ENCODE data around the gene EIF2B5.

DNA sequence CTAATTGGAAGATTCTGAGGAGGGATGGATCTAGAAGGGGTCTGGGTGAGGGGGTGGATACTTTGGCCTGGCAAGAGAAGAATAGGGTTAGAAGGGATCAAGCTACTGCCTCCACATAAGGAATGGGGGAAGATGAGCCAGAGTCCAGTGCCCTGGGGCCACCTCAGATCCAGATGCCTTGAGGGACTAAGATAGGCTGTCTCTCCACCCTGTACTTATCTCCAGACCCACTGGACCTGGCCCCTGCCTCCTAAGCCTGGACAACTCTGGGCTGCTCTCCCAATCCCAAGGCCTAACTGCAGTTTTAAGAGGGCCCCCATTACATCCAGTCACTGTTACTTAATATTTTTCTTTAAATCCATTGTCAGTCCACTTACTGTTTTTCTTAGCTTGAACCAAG lies 22.0 kb downstream of the EIF2B5 start:
- TF ChIP-seq, protein P1, sequence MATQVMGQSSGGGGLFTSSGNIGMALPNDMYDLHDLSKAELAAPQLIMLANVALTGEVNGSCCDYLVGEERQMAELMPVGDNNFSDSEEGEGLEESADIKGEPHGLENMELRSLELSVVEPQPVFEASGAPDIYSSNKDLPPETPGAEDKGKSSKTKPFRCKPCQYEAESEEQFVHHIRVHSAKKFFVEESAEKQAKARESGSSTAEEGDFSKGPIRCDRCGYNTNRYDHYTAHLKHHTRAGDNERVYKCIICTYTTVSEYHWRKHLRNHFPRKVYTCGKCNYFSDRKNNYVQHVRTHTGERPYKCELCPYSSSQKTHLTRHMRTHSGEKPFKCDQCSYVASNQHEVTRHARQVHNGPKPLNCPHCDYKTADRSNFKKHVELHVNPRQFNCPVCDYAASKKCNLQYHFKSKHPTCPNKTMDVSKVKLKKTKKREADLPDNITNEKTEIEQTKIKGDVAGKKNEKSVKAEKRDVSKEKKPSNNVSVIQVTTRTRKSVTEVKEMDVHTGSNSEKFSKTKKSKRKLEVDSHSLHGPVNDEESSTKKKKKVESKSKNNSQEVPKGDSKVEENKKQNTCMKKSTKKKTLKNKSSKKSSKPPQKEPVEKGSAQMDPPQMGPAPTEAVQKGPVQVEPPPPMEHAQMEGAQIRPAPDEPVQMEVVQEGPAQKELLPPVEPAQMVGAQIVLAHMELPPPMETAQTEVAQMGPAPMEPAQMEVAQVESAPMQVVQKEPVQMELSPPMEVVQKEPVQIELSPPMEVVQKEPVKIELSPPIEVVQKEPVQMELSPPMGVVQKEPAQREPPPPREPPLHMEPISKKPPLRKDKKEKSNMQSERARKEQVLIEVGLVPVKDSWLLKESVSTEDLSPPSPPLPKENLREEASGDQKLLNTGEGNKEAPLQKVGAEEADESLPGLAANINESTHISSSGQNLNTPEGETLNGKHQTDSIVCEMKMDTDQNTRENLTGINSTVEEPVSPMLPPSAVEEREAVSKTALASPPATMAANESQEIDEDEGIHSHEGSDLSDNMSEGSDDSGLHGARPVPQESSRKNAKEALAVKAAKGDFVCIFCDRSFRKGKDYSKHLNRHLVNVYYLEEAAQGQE (IDR thresholded peaks at IDR 0.05; ENCODE audit: low read depth) = no peak
- TF ChIP-seq RAD21 (IDR thresholded peaks at IDR 0.05; ENCODE audit: low read depth) = no peak
- TF ChIP-seq, protein P2, sequence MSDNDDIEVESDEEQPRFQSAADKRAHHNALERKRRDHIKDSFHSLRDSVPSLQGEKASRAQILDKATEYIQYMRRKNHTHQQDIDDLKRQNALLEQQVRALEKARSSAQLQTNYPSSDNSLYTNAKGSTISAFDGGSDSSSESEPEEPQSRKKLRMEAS (IDR thresholded peaks at IDR 0.05) = no peak
- no peak for TF ChIP-seq EP300 (IDR thresholded peaks at IDR 0.05; ENCODE audit: borderline replicate concordance)
- TF ChIP-seq CEBPB (IDR thresholded peaks at IDR 0.05) = no peak
- no peak for TF ChIP-seq TAF1 (IDR thresholded peaks at IDR 0.05; ENCODE audit: low read depth)
- no peak for TF ChIP-seq YY1 (IDR thresholded peaks at IDR 0.05; ENCODE audit: low read depth)
- TF ChIP-seq FOXM1 (IDR thresholded peaks at IDR 0.05; ENCODE audit: borderline replicate concordance, low read depth) = no peak
- no peak for TF ChIP-seq CREB1 (IDR thresholded peaks at IDR 0.05; ENCODE audit: low read depth)
- no peak for TF ChIP-seq TCF12 (IDR thresholded peaks at IDR 0.05; ENCODE audit: low read depth)
- TF ChIP-seq NFIC (IDR thresholded peaks at IDR 0.05) = no peak
- no peak for TF ChIP-seq ZBTB7A (IDR thresholded peaks at IDR 0.05; ENCODE audit: low read depth)
- TF ChIP-seq, protein P3, sequence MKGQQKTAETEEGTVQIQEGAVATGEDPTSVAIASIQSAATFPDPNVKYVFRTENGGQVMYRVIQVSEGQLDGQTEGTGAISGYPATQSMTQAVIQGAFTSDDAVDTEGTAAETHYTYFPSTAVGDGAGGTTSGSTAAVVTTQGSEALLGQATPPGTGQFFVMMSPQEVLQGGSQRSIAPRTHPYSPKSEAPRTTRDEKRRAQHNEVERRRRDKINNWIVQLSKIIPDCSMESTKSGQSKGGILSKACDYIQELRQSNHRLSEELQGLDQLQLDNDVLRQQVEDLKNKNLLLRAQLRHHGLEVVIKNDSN (IDR thresholded peaks at IDR 0.05) = no peak
- TF ChIP-seq EGR1 (IDR thresholded peaks at IDR 0.05) = no peak

Data from Ishikawa (cell line).